Upper lobe of left lung (tissue), 6 donors: ENCODE measurements around the gene GPR158. TPM values are rescaled to one million over a fixed set of nuclear protein-coding genes. Genes with fewer than 3 reads are reported as not detected.

Experiments
- ATAC-seq, 2 donors: fragments of 200-7000 bp; cut with Tn5 transposase; one replicate each; pipeline ENCODE4 v1.9.1; 2022; ENCODE audit warnings: mild to moderate bottlenecking in 2 of 2, moderate library complexity in 2 of 2; ENCODE audit not compliant: low FRiP score in 2 of 2
- DNase-seq, 2 donors: peaks; one replicate each; pipeline ENCODE4 v3.0.0-alpha.2; 2019 to 2020
- H3K27ac ChIP-seq, 4 donors: fragments of 200-600 bp; sonication (generic); one replicate each; pipeline ENCODE4 v1.5.1; 2016 to 2019
- H3K27me3 ChIP-seq, 4 donors: fragments of 200-600 bp; sonication (generic); one replicate each; pipeline ENCODE4 v1.5.1; 2017 to 2019
- H3K36me3 ChIP-seq, 4 donors: fragments of 200-600 bp; sonication (generic); one replicate each; pipeline ENCODE4 v1.5.1; 2016 to 2019
- H3K4me1 ChIP-seq, 4 donors: fragments of 200-600 bp; sonication (generic); one replicate each; pipeline ENCODE4 v1.5.1; 2018 to 2019
- H3K4me3 ChIP-seq, 4 donors: fragments of 200-600 bp; sonication (generic); one replicate each; pipeline ENCODE4 v1.5.1; 2017 to 2019; ENCODE audit warnings: mild to moderate bottlenecking in 2 of 4, moderate library complexity in 1 of 4
- H3K9me3 ChIP-seq, 4 donors: fragments of 200-600 bp; sonication (generic); one replicate each; pipeline ENCODE4 v1.5.1; 2018 to 2019
- EP300 ChIP-seq, 4 donors: sonication (generic); formaldehyde crosslinking; IDR thresholded peaks; one replicate each; pipeline ENCODE4 v1.5.1; 2017; ENCODE audit warnings: antibody characterized with exemption in 4 of 4, control low read depth in 2 of 4
- POLR2A ChIP-seq, 4 donors: fragments of 450-650 bp; IDR thresholded peaks; one replicate each; pipeline ENCODE4 v1.5.1; 2016 to 2017; ENCODE audit warnings: antibody characterized with exemption in 4 of 4, mild to moderate bottlenecking in 2 of 4
- POLR2AphosphoS5 ChIP-seq, 2 donors: sonication (generic); formaldehyde crosslinking; IDR thresholded peaks; one replicate each; pipeline ENCODE4 v1.5.1; 2017; ENCODE audit warnings: antibody characterized with exemption in 2 of 2
- WGBS, 2 donors: methylation state at CpG; one replicate each; pipeline ENCODE4 v1.1.5; 2017 to 2018; 5-methylcytosine and 5-hydroxymethylcytosine counted together
- total RNA-seq, 6 donors: library from RNA; depleted of rRNA in 4 of 6; stranded (reverse); fragments of >200 nt in 4 of 6; gene quantifications; one replicate each; pipeline versions ENCODE4 v1.1.0 to v1.2.1, GENCODE V29; 2016 to 2021
- TF ChIP-seq, protein P1 (sequence below), 6 experiments: fragments of 450-650 bp in 4 of 6; fragments of 200-600 bp in 2 of 6; sonication (generic) in 2 of 6; IDR thresholded peaks; one replicate each; pipeline ENCODE4 v1.5.1; 2016 to 2019; ENCODE audit warnings: antibody characterized with exemption in 6 of 6
- donor health status: DM: no; HTN: no; CAD: no; lungs with moderate emphysema.
- donor health status: DM: no; HTN: yes; CAD: no; lungs with severe emphysema.

Gene GPR158
- total RNA-seq, 6 donors from 2014 or later = 0.03 to 0.09 TPM; not detected in 4

DNA sequence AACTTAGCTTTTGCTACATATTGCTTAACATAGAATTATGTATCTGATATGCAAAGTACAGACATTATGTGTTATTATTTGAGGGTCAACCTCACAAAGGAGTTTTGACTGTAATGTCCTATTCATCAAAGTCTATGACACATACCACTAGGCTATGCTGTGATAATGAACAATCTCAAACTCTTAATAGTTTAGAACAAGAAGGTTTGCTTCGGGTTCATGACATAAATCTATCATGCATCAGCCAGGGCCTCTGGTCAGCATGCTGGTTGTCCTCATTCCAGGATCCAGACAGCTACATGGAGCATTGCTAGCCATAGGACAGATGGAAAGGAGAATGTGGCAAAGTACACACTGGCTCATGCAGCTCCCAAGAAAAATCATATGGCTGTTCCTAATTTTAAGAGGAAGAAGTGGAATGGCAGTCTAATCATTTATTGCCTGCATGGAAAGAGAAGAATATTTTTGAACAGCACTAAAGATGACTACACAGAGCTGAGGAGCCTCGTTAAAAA lies 332.1 kb downstream of the GPR158 start:
- Histone ChIP-seq H3K27me3 (no peaks in the 10 kb centered on the region), H3K4me1 (no peaks in the 10 kb centered on the region), H3K9me3 (no peaks in the 10 kb centered on the region), H3K4me3 (no peak overlapping the region), H3K36me3 (no peaks in the 10 kb centered on the region), H3K27ac (no peak overlapping the region)
- 48 to 54% methylated on average over 2 of the region's 2 CpGs for WGBS, 2 donors
- no peak for DNase-seq
- peak in 1 of 2 donors; percentile 30 for ATAC-seq
- TF ChIP-seq EP300 (IDR thresholded peaks at IDR 0.05) (no peak), POLR2AphosphoS5 (IDR thresholded peaks at IDR 0.05) (no peak), POLR2A (IDR thresholded peaks at IDR 0.05) (no peak)
- TF ChIP-seq, protein P1, sequence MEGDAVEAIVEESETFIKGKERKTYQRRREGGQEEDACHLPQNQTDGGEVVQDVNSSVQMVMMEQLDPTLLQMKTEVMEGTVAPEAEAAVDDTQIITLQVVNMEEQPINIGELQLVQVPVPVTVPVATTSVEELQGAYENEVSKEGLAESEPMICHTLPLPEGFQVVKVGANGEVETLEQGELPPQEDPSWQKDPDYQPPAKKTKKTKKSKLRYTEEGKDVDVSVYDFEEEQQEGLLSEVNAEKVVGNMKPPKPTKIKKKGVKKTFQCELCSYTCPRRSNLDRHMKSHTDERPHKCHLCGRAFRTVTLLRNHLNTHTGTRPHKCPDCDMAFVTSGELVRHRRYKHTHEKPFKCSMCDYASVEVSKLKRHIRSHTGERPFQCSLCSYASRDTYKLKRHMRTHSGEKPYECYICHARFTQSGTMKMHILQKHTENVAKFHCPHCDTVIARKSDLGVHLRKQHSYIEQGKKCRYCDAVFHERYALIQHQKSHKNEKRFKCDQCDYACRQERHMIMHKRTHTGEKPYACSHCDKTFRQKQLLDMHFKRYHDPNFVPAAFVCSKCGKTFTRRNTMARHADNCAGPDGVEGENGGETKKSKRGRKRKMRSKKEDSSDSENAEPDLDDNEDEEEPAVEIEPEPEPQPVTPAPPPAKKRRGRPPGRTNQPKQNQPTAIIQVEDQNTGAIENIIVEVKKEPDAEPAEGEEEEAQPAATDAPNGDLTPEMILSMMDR (IDR thresholded peaks at IDR 0.05) = no peak

DNA sequence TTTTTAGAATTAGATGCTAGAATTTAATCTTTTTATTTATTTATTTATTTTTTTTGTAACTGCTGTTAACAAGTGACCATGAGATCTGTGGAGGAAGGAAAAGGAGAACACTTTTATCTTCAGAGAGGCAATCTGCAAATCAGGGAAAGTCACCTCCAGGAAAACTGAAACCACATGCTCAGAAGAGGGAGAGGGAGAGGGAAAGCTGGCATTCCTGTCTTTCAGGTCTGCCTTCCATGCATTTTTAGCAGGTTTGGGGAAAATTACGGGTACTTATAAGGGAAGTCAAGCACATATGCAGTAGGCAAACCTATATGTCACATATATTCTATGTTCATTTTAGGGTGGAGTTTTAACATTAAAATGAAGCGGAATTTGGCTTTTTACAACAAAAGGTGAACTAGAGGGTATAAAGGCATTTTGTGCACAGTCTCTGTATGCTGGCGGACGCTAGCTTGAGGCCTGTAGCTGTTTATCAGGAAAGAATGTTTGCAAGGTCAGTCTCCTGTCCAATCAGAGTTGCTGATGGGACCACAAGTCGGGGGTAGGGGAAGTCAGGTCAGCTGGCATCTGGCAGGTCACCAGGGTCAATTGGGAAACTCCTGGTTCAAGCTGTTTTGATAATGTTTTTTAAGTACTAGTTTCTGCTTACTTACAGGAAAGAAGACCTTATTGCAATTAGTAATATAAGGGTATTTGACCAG lies 333.5 kb downstream of the GPR158 start:
- no peak for TF ChIP-seq POLR2A (IDR thresholded peaks at IDR 0.05)
- TF ChIP-seq EP300 (IDR thresholded peaks at IDR 0.05) = no peak
- no peak for TF ChIP-seq POLR2AphosphoS5 (IDR thresholded peaks at IDR 0.05)
- TF ChIP-seq, protein P1 (IDR thresholded peaks at IDR 0.05) = no peak
- Histone ChIP-seq H3K4me1 (no peaks in the 10 kb centered on the region), H3K4me3 (no peak overlapping the region), H3K9me3 (no peaks in the 10 kb centered on the region), H3K27me3 (no peaks in the 10 kb centered on the region), H3K27ac (no peak overlapping the region), H3K36me3 (no peaks in the 10 kb centered on the region)
- ATAC-seq (no peak), DNase-seq (no peak)
- WGBS, 2 donors = 48 to 58% methylated on average over 5 of the region's 5 CpGs

DNA sequence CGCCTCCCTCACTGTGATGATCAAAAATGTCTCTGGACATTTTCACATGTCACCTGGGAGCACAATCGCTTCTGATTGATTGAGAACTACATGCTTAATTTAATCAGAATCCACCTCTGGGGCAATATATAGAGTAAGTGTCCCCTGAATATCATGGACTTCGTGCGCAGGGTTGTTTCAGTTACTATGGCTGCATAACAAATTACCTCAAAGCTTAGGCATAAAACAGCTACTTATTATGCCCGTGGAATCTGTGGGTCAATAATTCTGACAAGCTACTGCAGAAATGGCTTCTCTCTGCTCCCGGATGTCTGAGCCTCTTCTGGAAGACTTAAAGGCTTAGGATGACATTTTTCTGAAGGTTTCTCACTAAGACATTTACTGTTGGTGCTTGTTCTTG lies 334.4 kb downstream of the GPR158 start:
- no peak overlapping the region for H3K27ac ChIP-seq
- no peaks in the 10 kb centered on the region for H3K4me1 ChIP-seq
- H3K9me3 ChIP-seq = no peaks in the 10 kb centered on the region
- no peaks in the 10 kb centered on the region for H3K27me3 ChIP-seq
- no peaks in the 10 kb centered on the region for H3K36me3 ChIP-seq
- no peak for ATAC-seq
- no peak for TF ChIP-seq POLR2A (IDR thresholded peaks at IDR 0.05)
- no peak for TF ChIP-seq EP300 (IDR thresholded peaks at IDR 0.05)
- no peak for TF ChIP-seq POLR2AphosphoS5 (IDR thresholded peaks at IDR 0.05)
- TF ChIP-seq, protein P1 (IDR thresholded peaks at IDR 0.05) = no peak
- 87% methylated on average over 6 of the region's 6 CpGs for WGBS, 2 donors
- no peak overlapping the region for H3K4me3 ChIP-seq
- no peak for DNase-seq

DNA sequence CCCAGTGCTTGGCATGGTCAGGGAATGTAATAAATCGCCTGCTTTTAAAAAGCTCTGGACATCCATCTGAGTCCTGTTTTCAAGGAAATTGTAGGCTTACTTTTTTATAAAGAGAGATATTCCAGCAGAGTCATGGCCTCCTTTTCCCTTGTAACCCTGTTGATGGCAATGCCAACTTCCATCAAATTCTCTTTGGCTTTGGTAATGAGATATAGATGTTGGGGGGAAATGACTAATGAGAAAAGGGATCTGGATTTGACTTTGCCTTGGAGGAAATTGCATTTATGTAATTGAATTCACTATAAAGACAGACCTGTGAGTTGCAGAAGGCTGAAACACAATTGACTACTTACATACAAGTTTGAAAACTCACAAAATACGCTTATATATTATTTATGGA lies 347.5 kb downstream of the GPR158 start:
- 78 to 94% methylated on average over 2 of the region's 2 CpGs for WGBS, 2 donors
- ATAC-seq (no peak), DNase-seq (no peak)
- TF ChIP-seq POLR2A (IDR thresholded peaks at IDR 0.05) = no peak
- TF ChIP-seq, protein P1 (IDR thresholded peaks at IDR 0.05) = no peak
- no peaks in the 10 kb centered on the region for H3K36me3 ChIP-seq
- no peaks in the 10 kb centered on the region for H3K9me3 ChIP-seq
- no peaks in the 10 kb centered on the region for H3K27me3 ChIP-seq
- H3K4me1 ChIP-seq = no peaks in the 10 kb centered on the region
- H3K27ac ChIP-seq = no peak overlapping the region
- H3K4me3 ChIP-seq = no peak overlapping the region
